Liver (tissue), 9 donors: ENCODE measurements around the gene NEBL. TPM values are rescaled to one million over a fixed set of nuclear protein-coding genes. Genes with fewer than 3 reads are reported as not detected.

Experiments
- DNase-seq: peaks from one replicate; pipeline ENCODE4 v3.0.0-alpha.2; 2017; ENCODE audit warnings: low spot score
- H3K27ac ChIP-seq, 2 donors: one replicate each; pipeline ENCODE4 v1.7.0; 2013; ENCODE audit warnings: inconsistent platforms in 2 of 2, low read length in 2 of 2, control low read depth in 1 of 2, low read depth in 1 of 2, mild to moderate bottlenecking in 1 of 2
- H3K27me3 ChIP-seq, 4 donors: one replicate each; pipeline versions ENCODE4 v1.6.1 to v1.7.0; 2013; ENCODE audit warnings: low read length in 3 of 4, inconsistent platforms in 1 of 4, mild to moderate bottlenecking in 1 of 4, moderate library complexity in 1 of 4; ENCODE audit not compliant: control insufficient read depth in 4 of 4, insufficient read depth in 4 of 4
- H3K36me3 ChIP-seq, 4 donors: one replicate each; pipeline versions ENCODE4 v1.6.1 to v1.7.0; 2013; ENCODE audit warnings: low read length in 3 of 4, mild to moderate bottlenecking in 3 of 4, low read depth in 1 of 4, moderate library complexity in 1 of 4; ENCODE audit not compliant: control insufficient read depth in 4 of 4, insufficient read depth in 3 of 4
- H3K4me1 ChIP-seq, 4 donors: one replicate each; pipeline versions ENCODE4 v1.6.1 to v1.7.0; 2013; ENCODE audit warnings: low read length in 3 of 4, mild to moderate bottlenecking in 3 of 4, moderate library complexity in 1 of 4; ENCODE audit not compliant: control insufficient read depth in 4 of 4, insufficient read depth in 4 of 4
- H3K4me3 ChIP-seq, 3 donors: one replicate each; pipeline versions ENCODE4 v1.6.1 to v1.7.0; 2013; ENCODE audit warnings: low read length in 3 of 3, control low read depth in 1 of 3, low read depth in 1 of 3, mild to moderate bottlenecking in 1 of 3
- H3K9ac ChIP-seq, 2 donors: one replicate each; pipeline ENCODE4 v1.7.0; 2013; ENCODE audit warnings: low read length in 2 of 2, mild to moderate bottlenecking in 2 of 2, moderate library complexity in 2 of 2, control low read depth in 1 of 2, low read depth in 1 of 2
- H3K9me3 ChIP-seq, 4 donors: one replicate each; pipeline versions ENCODE4 v1.6.1 to v1.7.0; 2013; ENCODE audit warnings: low read length in 3 of 4; ENCODE audit not compliant: control insufficient read depth in 4 of 4
- ATF3 ChIP-seq: IDR thresholded peaks from 2 replicates; pipeline ENCODE4 v1.6.1; 2016; ENCODE audit warnings: antibody characterized with exemption
- CTCF ChIP-seq: fragments of 150-350 bp; IDR thresholded peaks from 2 replicates; pipeline ENCODE4 v1.5.1; 2017; ENCODE audit warnings: improper control_type of control experiment, low read depth, low read length; ENCODE audit not compliant: missing input control
- FOXA2 ChIP-seq: IDR thresholded peaks from 2 replicates; pipeline ENCODE4 v1.6.1; 2016; ENCODE audit warnings: antibody characterized with exemption
- GABPA ChIP-seq, 2 donors: IDR thresholded peaks in 1 of 2; conservative IDR thresholded peaks in 1 of 2; 2 replicates each; pipeline ENCODE4 v1.6.1; 2016; ENCODE audit warnings: antibody characterized with exemption in 2 of 2, mild to moderate bottlenecking in 1 of 2, moderate library complexity in 1 of 2
- HNF4A ChIP-seq, 2 donors: conservative IDR thresholded peaks; 2 replicates each; pipeline ENCODE4 v1.6.1; 2016; ENCODE audit warnings: antibody characterized with exemption in 2 of 2, mild to moderate bottlenecking in 2 of 2
- MAX ChIP-seq: IDR thresholded peaks from 2 replicates; pipeline ENCODE4 v1.6.1; 2016; ENCODE audit warnings: antibody characterized with exemption
- NR2F2 ChIP-seq: IDR thresholded peaks from 2 replicates; pipeline ENCODE4 v1.6.1; 2016; ENCODE audit warnings: antibody characterized with exemption
- REST ChIP-seq: IDR thresholded peaks from 2 replicates; pipeline ENCODE4 v1.6.1; 2016; ENCODE audit warnings: antibody characterized with exemption, mild to moderate bottlenecking
- RXRA ChIP-seq, 2 donors: IDR thresholded peaks; 2 replicates each; pipeline ENCODE4 v1.6.1; 2017 to 2018; ENCODE audit warnings: antibody characterized with exemption in 2 of 2, mild to moderate bottlenecking in 1 of 2
- TAF1 ChIP-seq: conservative IDR thresholded peaks from 2 replicates; pipeline ENCODE4 v1.6.1; 2016; ENCODE audit warnings: antibody characterized with exemption, mild to moderate bottlenecking
- YY1 ChIP-seq: IDR thresholded peaks from 2 replicates; pipeline ENCODE4 v1.6.1; 2016; ENCODE audit warnings: antibody characterized with exemption, mild to moderate bottlenecking
- ZBTB33 ChIP-seq: IDR thresholded peaks from 2 replicates; pipeline ENCODE4 v1.6.1; 2016; ENCODE audit warnings: antibody characterized with exemption
- WGBS: extraction: QIAGEN DNeasy Blood & Tissue Kit; methylation state at CpG from one replicate; pipeline ENCODE4 v1.1.7; 2013; 5-methylcytosine and 5-hydroxymethylcytosine counted together
- polyA plus RNA-seq, 2 donors: library from polyadenylated mRNA; stranded (reverse) in 1 of 2; unstranded in 1 of 2; fragments of 200-250 nt in 1 of 2; fragments of >200 nt in 1 of 2; fragmentation: Nextera tagmentation in 1 of 2; extraction: Ambion mirVana in 1 of 2; gene quantifications; one replicate each; pipeline versions ENCODE4 v1.2.1 to v1.2.3, GENCODE V29; 2013 to 2015
- total RNA-seq, 2 donors: library from RNA; depleted of rRNA; stranded (reverse); fragments of >200 nt; gene quantifications; one replicate each; pipeline ENCODE4 v1.2.3, GENCODE V29; 2014
- donor health status: healthy.
- donor health status: healthy.
- donor health status: healthy.
- donor health status: healthy.
- donor health status: healthy.

Gene NEBL
- total and polyA plus RNA-seq, 4 donors = 0.22 to 1.8 (median 0.81) TPM

GRCh38 chr10:20920061-20920460 lies 22.9 kb upstream of the NEBL start:
- no peak overlapping the region for H3K27ac ChIP-seq
- no peak for DNase-seq
- no peaks in the 10 kb centered on the region for H3K9me3 ChIP-seq
- H3K4me1 ChIP-seq = peaks cover 0 to 10% (median 3%) of the 10 kb centered on the region in 4 donors
- no peaks in the 10 kb centered on the region for H3K36me3 ChIP-seq
- H3K27me3 ChIP-seq = no peaks in the 10 kb centered on the region
- H3K9ac ChIP-seq = no peak overlapping the region
- H3K4me3 ChIP-seq = no peak overlapping the region
- WGBS = 95% methylated on average over 2 of the region's 2 CpGs
- TF ChIP-seq NR2F2 (no peak), YY1 (no peak), TAF1 (no peak), ATF3 (no peak), ZBTB33 (no peak), MAX (no peak), CTCF (no peak), GABPA (IDR thresholded peaks at IDR 0.05 in 1 of 2, conservative IDR thresholded peaks at IDR 0.05 in 1 of 2) (no peak)

GRCh38 chr10:20919481-20919880 lies 22.4 kb upstream of the NEBL start:
- Histone ChIP-seq H3K27ac (no peak overlapping the region), H3K9me3 (no peaks in the 10 kb centered on the region), H3K27me3 (no peaks in the 10 kb centered on the region), H3K4me1 (peaks cover 0 to 10% (median 3%) of the 10 kb centered on the region in 4 donors), H3K9ac (no peak overlapping the region), H3K4me3 (no peak overlapping the region), H3K36me3 (no peaks in the 10 kb centered on the region)
- no peak for DNase-seq
- WGBS = 93% methylated on average over 4 of the region's 4 CpGs
- TF ChIP-seq RXRA (IDR thresholded peaks at IDR 0.05) (no peak), GABPA (IDR thresholded peaks at IDR 0.05 in 1 of 2, conservative IDR thresholded peaks at IDR 0.05 in 1 of 2) (no peak), ATF3 (no peak), HNF4A (conservative IDR thresholded peaks at IDR 0.05) (no peak), REST (no peak), TAF1 (no peak), FOXA2 (no peak), YY1 (no peak), CTCF (no peak)
